HG03097 (cell line): ENCODE results near the gene TIMP1.
A peak's percentile ranks its signal among the peaks of the same experiment; 100 is the strongest.

Experiments used
- ATAC-seq: cut with Tn5 transposase; IDR thresholded peaks from one replicate; pipeline ENCODE4 v1.9.1; 2021; ENCODE audit not compliant: unreplicated experiment, low FRiP score

Gene TIMP1

GRCh38 chrX:47581731-47582647 lies at the start of gene TIMP1:
Gene TIMP1, plus strand, starts transcription at chrX:47582436. Its CDS starts 980 bp downstream, at chrX:47583416.
- ATAC-seq, result peak; percentile 68

GRCh38 chrX:47539860-47540259 lies 42.4 kb upstream of the TIMP1 start:
- no peak for ATAC-seq

- ATAC-seq, result no peak
Measured at GRCh38 chrX:47540754-47541538, 41.3 kb upstream of the TIMP1 start.

- ATAC-seq, result no peak
Measured at GRCh38 chrX:47543496-47543895, 38.7 kb upstream of the TIMP1 start.

- ATAC-seq, result peak; percentile 76
Measured at GRCh38 chrX:47556045-47556623, 26.1 kb upstream of the TIMP1 start.

GRCh38 chrX:47558436-47558835 lies 23.8 kb upstream of the TIMP1 start:
- no peak for ATAC-seq

GRCh38 chrX:47560179-47560933 lies 21.9 kb upstream of the TIMP1 start:
- peak; percentile 1 for ATAC-seq

DNA sequence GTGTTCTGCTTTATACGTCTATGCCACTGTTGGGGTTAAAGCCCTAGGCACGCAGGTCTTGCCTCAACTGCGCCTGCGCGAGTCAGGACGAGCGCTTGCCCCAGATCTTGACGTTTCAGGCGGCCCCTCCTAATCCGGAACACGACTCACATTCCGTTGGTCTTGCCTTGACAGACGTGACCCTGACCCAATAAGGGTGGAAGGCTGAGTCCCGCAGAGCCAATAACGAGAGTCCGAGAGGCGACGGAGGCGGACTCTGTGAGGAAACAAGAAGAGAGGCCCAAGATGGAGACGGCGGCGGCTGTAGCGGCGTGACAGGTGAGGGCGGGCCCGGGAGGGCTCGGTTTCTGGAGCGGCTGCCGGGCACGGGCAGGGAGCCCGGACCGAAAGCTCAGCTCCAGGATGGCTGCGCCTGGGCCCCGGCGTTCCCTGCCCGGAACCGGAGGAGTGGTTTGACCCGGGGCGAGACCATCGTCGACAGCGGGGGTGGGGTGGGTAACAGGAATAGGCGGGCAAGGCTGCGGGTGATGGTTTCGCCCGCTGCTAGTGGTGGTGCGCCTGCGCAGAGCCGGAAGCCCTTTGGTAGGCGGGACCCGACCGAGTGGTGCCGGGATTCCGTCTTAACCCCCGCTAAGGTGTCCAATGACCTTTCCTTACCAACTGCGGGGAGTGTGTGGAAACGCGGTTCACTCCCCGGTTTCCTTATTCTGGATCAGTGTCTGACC lies 21.1 kb upstream of the TIMP1 start, which contains the start of gene ARAF:
TSS of gene ARAF (plus strand) at position 272 of the 725 bp plus-strand sequence. CDS start 1,763 bp downstream, outside the sequence.
- ATAC-seq, result peak; percentile 77

DNA sequence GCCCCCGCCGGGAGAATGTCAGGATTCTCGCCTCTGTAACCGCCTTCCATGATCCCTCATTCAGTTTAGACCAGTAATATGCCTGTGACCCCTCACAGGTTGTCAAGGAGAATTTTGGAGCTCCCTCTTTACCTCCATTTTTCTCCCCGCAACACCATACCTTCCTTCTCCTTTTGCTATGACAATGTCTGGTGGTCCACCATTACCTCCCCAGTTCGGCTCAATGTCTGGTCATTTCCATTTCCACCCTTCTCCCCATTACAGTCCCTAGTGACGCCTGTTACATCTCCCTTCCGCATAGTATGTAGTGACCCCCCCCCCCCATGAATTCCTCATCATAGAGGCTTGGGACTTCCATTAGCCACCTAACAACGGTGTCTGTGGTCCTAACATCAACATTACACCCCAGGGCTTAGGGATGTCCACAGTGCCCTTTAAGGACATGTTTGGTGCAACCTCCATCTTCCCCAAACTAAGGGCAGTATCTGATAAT lies 20.5 kb upstream of the TIMP1 start:
- ATAC-seq, result no peak

- ATAC-seq, result no peak
Measured at GRCh38 chrX:47562615-47563243, 19.5 kb upstream of the TIMP1 start.

- ATAC-seq, result no peak
Measured at GRCh38 chrX:47563801-47564315, 18.4 kb upstream of the TIMP1 start.

DNA sequence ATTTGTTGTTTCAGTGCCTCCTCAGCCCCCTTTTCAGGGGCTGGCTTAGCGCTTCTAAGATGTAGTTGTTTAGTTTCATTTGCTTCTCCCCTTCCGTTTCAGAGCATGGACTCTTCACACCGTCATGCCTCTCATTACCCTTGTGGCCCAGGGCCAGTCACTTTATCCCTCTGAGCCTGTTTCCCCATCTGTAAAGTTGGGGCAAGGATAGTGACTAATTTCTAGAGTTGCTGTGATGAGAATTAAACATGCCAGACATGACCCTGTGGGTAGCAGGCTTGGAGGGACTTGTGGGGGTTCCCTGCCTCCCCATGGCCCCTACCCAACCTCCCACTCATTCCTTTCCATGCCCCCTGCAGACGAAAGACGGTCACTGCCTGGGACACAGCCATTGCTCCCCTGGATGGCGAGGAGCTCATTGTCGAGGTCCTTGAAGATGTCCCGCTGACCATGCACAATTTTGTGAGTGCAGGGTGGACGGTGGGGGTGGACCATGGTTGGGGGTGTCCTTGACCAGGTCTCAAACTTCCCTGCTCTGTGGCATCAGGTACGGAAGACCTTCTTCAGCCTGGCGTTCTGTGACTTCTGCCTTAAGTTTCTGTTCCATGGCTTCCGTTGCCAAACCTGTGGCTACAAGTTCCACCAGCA lies 17.7 kb upstream of the TIMP1 start:
- ATAC-seq, result no peak

DNA sequence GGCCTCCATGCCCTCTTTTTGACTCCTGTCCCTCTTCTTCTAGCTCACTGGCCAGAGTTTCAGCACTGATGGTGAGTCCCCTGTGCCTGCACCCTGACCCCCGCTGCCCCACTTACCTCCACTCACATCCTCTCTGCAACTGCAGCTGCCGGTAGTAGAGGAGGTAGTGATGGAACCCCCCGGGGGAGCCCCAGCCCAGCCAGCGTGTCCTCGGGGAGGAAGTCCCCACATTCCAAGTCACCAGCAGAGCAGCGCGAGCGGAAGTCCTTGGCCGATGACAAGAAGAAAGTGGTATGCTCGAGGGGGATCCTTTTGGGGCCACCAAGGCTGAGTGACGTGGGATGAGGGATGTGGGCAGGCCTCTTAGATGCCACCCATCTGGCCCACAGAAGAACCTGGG lies 15.4 kb upstream of the TIMP1 start:
- ATAC-seq, result no peak

GRCh38 chrX:47568656-47569295 lies 13.5 kb upstream of the TIMP1 start:
- ATAC-seq, result no peak

DNA sequence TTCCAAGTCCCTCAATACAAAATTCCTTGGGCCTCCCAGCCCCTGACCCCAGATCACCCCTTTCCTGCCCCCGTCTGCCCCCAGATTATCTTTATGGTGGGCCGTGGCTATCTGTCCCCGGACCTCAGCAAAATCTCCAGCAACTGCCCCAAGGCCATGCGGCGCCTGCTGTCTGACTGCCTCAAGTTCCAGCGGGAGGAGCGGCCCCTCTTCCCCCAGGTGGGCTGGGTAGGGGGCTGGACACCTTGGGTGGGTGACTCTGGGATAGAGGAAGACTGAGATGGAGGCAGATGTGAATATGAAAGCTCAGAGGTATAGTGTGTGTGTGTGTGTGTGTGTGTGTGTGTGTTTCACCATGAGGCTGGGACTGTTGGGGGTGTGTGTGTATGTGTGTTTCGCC lies 11.4 kb upstream of the TIMP1 start:
- ATAC-seq, result no peak

DNA sequence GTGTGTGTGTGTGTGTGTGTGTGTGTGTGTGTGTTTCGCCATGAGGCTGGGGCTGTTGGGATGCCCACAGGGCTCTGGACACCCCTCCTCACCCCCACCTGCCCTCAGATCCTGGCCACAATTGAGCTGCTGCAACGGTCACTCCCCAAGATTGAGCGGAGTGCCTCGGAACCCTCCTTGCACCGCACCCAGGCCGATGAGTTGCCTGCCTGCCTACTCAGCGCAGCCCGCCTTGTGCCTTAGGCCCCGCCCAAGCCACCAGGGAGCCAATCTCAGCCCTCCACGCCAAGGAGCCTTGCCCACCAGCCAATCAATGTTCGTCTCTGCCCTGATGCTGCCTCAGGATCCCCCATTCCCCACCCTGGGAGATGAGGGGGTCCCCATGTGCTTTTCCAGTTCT lies 11.0 kb upstream of the TIMP1 start:
- no peak for ATAC-seq

DNA sequence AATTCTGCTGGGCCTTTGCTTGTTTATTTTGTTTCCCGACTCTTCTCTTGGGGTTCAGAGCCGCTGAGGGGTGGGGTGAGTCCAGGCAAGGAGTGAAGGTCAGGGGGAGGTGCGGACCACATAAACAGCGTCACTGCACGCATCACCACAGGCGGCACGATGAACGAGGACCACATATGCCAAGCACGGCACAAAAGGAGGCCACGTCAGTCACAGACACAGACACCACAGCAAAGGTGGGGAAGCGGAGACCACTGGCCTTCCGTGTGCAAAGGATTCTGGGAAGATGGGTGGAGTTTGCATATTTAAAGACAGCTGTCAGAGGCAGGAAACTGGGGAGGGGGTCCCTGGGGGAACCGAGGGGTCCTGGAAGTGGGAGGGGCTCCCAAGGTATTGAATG lies 10.3 kb upstream of the TIMP1 start:
- no peak for ATAC-seq

- ATAC-seq, result no peak
Measured at GRCh38 chrX:47572773-47573340, 9.4 kb upstream of the TIMP1 start.
